Lung (tissue), 12 donors: ENCODE data around the gene NRG3. TPM values are rescaled to one million over a fixed set of nuclear protein-coding genes. Genes with fewer than 3 reads are reported as not detected.
A peak's percentile ranks its signal among the peaks of the same experiment; 100 is the strongest.

Experiments used
- ATAC-seq: fragments of 200-7000 bp; cut with Tn5 transposase; one replicate; pipeline ENCODE4 v1.9.1; 2020; ENCODE audit warnings: moderate number of reproducible peaks; ENCODE audit not compliant: insufficient read depth, low FRiP score
- DNase-seq, 3 donors: peaks; one replicate each; pipeline ENCODE4 v3.0.0-alpha.2; 2013 to 2017
- H3K27ac ChIP-seq, 2 donors: one replicate each; pipeline ENCODE4 v1.5.1; 2013; ENCODE audit warnings: mild to moderate bottlenecking in 2 of 2, moderate library complexity in 2 of 2, control low read depth in 1 of 2, inconsistent platforms in 1 of 2, low read depth in 1 of 2, low read length in 1 of 2
- H3K27me3 ChIP-seq, 3 donors: one replicate each; pipeline ENCODE4 v1.5.1; 2013; ENCODE audit warnings: low read length in 2 of 3; ENCODE audit not compliant: control insufficient read depth in 3 of 3, insufficient read depth in 3 of 3
- H3K36me3 ChIP-seq, 4 donors: one replicate each; pipeline ENCODE4 v1.5.1; 2013; ENCODE audit warnings: low read length in 4 of 4, mild to moderate bottlenecking in 1 of 4, moderate library complexity in 1 of 4; ENCODE audit not compliant: control insufficient read depth in 4 of 4, insufficient read depth in 4 of 4
- H3K4me1 ChIP-seq, 5 donors: one replicate each; pipeline ENCODE4 v1.5.1; 2013; ENCODE audit warnings: low read length in 5 of 5, mild to moderate bottlenecking in 2 of 5, moderate library complexity in 1 of 5; ENCODE audit not compliant: control insufficient read depth in 5 of 5, insufficient read depth in 5 of 5
- H3K4me3 ChIP-seq: one replicate; pipeline ENCODE4 v1.5.1; 2013; ENCODE audit warnings: mild to moderate bottlenecking, control low read depth, moderate library complexity
- H3K9ac ChIP-seq, 2 donors: one replicate each; pipeline ENCODE4 v1.5.1; 2013; ENCODE audit warnings: low read length in 2 of 2, control low read depth in 1 of 2; ENCODE audit not compliant: insufficient read depth in 1 of 2
- H3K9me3 ChIP-seq, 4 donors: one replicate each; pipeline ENCODE4 v1.5.1; 2013; ENCODE audit warnings: low read length in 3 of 4, mild to moderate bottlenecking in 1 of 4, moderate library complexity in 1 of 4; ENCODE audit not compliant: control insufficient read depth in 4 of 4, insufficient read depth in 3 of 4
- WGBS, 2 donors: extraction: QIAGEN DNeasy Blood & Tissue Kit; methylation state at CpG; one replicate each; pipeline ENCODE4 v1.1.7; 2013; 5-methylcytosine and 5-hydroxymethylcytosine counted together
- polyA plus RNA-seq, 2 donors: library from polyadenylated mRNA; stranded (reverse); fragments of 200-250 nt; gene quantifications; one replicate each; pipeline ENCODE4 v1.2.1, GENCODE V29; 2013
- total RNA-seq, 2 donors: library from RNA; depleted of rRNA in 1 of 2; stranded (reverse); fragments of >200 nt in 1 of 2; gene quantifications; one replicate each; pipeline ENCODE4 v1.2.1, GENCODE V29; 2014 to 2021
- TF ChIP-seq, protein P1 (sequence below): IDR thresholded peaks from 2 replicates; pipeline ENCODE4 v1.5.1; 2012; ENCODE audit warnings: mild to moderate bottlenecking; ENCODE audit errors: control extremely low read depth, extremely low read depth
- donor health status: control.
- donor health status: control.
- donor health status: Bipolar disorder and iron deficiency.
- donor health status: healthy.
- donor health status: DM: yes; HTN: yes; CAD: no.

NRG3 gene
- total and polyA plus RNA-seq, 4 donors = 0.49 to 2.0 (median 0.84) TPM

DNA sequence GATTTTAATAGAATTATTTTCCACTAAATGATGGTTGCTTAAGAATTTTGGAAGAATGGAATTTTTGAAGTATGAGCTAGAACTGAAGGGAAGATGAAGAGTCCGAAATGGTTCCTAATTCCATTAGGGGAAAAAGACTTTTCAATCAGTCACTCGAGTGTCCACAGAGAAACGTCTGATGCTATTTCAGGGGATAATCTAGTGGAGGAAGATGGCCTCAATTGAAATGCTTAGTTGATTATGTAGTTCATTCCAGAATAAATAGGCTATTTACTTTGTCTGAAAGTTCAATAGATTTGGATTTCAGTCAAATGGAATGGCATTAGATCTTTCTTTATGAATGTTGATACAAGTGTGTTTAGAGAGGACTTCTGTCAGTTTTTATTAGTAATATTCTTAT lies 365.4 kb downstream of the NRG3 start:
- H3K9me3 ChIP-seq = peaks cover 0 to 3% (median 0%) of the 10 kb centered on the region in 4 donors
- no peaks in the 10 kb centered on the region for H3K27me3 ChIP-seq
- no peak for DNase-seq
- TF ChIP-seq, protein P1, sequence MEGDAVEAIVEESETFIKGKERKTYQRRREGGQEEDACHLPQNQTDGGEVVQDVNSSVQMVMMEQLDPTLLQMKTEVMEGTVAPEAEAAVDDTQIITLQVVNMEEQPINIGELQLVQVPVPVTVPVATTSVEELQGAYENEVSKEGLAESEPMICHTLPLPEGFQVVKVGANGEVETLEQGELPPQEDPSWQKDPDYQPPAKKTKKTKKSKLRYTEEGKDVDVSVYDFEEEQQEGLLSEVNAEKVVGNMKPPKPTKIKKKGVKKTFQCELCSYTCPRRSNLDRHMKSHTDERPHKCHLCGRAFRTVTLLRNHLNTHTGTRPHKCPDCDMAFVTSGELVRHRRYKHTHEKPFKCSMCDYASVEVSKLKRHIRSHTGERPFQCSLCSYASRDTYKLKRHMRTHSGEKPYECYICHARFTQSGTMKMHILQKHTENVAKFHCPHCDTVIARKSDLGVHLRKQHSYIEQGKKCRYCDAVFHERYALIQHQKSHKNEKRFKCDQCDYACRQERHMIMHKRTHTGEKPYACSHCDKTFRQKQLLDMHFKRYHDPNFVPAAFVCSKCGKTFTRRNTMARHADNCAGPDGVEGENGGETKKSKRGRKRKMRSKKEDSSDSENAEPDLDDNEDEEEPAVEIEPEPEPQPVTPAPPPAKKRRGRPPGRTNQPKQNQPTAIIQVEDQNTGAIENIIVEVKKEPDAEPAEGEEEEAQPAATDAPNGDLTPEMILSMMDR = no peak
- 72 to 82% methylated on average over 3 of the region's 3 CpGs for WGBS, 2 donors
- peaks cover 0 to 3% (median 0%) of the 10 kb centered on the region in 5 donors for H3K4me1 ChIP-seq
- H3K9ac ChIP-seq = no peak overlapping the region
- no peak overlapping the region for H3K27ac ChIP-seq
- H3K36me3 ChIP-seq = no peaks in the 10 kb centered on the region
- no peak for ATAC-seq
- no peak overlapping the region for H3K4me3 ChIP-seq

DNA sequence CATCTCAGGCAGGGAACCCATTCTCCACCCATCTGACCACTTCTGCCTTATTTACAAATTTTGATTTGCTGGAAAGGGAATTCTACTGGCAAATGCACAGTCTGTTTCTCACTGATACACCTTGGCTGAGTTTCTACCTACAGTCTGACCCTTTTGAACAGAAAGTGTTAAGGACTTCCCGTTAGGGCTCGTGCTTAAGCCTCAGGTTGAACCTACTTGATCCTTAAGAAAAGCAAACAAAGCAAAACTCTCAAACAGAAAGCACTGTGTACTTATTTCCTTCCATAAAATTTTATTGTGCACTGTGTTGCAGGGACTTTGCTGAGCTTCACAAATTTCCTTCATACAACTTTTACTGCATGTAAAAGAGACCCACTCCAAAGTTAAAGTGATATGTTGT lies 367.8 kb downstream of the NRG3 start:
- Histone ChIP-seq H3K9me3 (peaks cover 0 to 3% (median 0%) of the 10 kb centered on the region in 4 donors), H3K36me3 (no peaks in the 10 kb centered on the region), H3K27ac (no peak overlapping the region), H3K9ac (no peak overlapping the region), H3K4me1 (peaks cover 0 to 6% (median 0%) of the 10 kb centered on the region in 5 donors), H3K4me3 (no peak overlapping the region), H3K27me3 (no peaks in the 10 kb centered on the region)
- 42 to 61% methylated on average over 2 of the region's 2 CpGs for WGBS, 2 donors
- ATAC-seq (peak; percentile 73), DNase-seq (peak in 2 of 3 donors; percentile 3 to 11)
- TF ChIP-seq, protein P1 = no peak

DNA sequence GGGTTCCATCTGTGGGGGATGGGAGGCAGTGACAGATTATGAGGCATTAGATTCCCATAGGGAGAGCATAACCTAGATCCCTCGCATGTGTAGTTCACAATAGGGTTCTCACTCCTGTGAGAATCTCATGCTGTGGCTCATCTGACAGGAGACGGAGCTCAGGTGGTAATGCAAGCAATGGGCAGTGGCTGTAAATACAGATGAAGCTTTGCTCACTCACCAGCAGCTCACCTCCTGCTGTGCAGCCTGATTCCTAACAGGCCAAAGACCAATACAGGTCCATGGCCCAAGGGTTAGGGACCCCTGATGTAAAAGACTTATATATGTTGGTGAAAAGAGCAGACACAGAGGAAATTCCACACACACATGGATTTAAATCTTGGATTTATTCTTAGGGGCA lies 370.2 kb downstream of the NRG3 start:
- Histone ChIP-seq H3K9ac (no peak overlapping the region), H3K27me3 (no peaks in the 10 kb centered on the region), H3K27ac (no peak overlapping the region), H3K9me3 (peaks cover 0 to 3% (median 0%) of the 10 kb centered on the region in 4 donors), H3K4me3 (no peak overlapping the region), H3K4me1 (peaks cover 0 to 8% (median 2%) of the 10 kb centered on the region in 5 donors), H3K36me3 (no peaks in the 10 kb centered on the region)
- DNase-seq (no peak), ATAC-seq (no peak)
- 88 to 91% methylated on average over 2 of the region's 2 CpGs for WGBS, 2 donors
- TF ChIP-seq, protein P1 = no peak
